Transverse colon (tissue), 4 donors: Measurements from ENCODE around the gene FAN1.

Experiments used
- POLR2AphosphoS5 ChIP-seq, 3 donors: sonication (generic); formaldehyde crosslinking; IDR thresholded peaks; one replicate each; pipeline ENCODE4 v1.6.1; 2016; ENCODE audit warnings: antibody characterized with exemption in 3 of 3
- TF ChIP-seq, protein P1 (sequence below), 5 experiments: fragments of 200-600 bp in 3 of 5; fragments of 450-650 bp in 2 of 5; sonication (generic) in 3 of 5; IDR thresholded peaks; 1 replicate in 2 of 5; 2 replicates in 3 of 5; pipeline ENCODE4 v1.5.1; 2016 to 2017; ENCODE audit warnings: antibody characterized with exemption in 5 of 5, inconsistent platforms in 3 of 5, mild to moderate bottlenecking in 2 of 5, moderate library complexity in 1 of 5

DNA sequence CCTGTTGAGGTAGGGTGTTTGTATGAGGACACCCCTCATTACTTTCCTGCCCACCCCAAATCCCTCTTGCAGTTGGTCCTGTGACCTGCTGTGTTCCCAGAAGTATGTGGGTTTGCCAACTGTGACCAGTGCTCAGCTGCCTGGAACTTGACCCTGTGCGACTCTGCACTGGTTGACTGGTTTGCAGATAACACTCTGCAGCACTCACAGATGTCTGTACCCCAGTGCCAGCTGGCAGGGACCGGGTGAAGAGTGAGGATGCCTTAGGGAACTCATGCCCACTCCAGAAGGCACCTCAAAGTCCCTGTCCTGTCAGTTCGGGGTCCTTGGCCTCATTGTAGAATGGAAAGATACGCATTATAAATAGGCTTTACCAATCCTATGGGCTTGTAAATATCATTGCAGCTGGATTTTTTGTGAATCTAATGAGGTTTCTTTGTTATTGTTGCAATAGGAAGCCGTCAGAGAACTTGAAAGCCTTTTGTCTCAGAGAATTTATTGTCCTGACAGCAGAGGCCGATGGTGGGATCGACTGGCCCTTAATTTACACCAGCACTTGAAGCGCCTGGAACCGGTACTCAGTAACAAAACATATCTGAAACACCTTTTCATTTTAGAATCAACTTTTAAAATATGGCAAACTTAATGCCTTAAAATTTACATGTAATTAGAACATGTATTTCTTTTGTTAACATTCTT, 18.2 kb downstream of the FAN1 start:
- TF ChIP-seq, protein P1, sequence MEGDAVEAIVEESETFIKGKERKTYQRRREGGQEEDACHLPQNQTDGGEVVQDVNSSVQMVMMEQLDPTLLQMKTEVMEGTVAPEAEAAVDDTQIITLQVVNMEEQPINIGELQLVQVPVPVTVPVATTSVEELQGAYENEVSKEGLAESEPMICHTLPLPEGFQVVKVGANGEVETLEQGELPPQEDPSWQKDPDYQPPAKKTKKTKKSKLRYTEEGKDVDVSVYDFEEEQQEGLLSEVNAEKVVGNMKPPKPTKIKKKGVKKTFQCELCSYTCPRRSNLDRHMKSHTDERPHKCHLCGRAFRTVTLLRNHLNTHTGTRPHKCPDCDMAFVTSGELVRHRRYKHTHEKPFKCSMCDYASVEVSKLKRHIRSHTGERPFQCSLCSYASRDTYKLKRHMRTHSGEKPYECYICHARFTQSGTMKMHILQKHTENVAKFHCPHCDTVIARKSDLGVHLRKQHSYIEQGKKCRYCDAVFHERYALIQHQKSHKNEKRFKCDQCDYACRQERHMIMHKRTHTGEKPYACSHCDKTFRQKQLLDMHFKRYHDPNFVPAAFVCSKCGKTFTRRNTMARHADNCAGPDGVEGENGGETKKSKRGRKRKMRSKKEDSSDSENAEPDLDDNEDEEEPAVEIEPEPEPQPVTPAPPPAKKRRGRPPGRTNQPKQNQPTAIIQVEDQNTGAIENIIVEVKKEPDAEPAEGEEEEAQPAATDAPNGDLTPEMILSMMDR (IDR thresholded peaks at IDR 0.05), result no peak
- no peak for TF ChIP-seq POLR2AphosphoS5 (IDR thresholded peaks at IDR 0.05)
